ENCODE results near the gene NCBP3.

DNA sequence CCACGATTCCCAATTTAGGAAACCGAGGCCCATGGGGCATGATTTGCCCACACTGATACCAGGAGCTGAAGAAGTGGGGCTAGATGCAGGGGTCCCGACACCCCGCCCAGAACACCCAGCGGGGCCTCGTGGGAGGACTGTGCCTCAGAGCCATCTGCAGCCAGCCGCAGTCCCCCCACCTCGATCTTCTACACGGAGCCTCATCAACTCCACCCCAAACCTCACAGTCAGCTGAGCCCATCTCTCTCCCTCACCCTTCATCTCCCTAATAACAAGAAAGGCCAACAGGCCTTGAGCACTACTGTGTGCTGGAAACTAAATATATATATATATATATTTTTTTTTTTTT, 49.2 kb downstream of the NCBP3 start:
- TF ChIP-seq, protein P1, sequence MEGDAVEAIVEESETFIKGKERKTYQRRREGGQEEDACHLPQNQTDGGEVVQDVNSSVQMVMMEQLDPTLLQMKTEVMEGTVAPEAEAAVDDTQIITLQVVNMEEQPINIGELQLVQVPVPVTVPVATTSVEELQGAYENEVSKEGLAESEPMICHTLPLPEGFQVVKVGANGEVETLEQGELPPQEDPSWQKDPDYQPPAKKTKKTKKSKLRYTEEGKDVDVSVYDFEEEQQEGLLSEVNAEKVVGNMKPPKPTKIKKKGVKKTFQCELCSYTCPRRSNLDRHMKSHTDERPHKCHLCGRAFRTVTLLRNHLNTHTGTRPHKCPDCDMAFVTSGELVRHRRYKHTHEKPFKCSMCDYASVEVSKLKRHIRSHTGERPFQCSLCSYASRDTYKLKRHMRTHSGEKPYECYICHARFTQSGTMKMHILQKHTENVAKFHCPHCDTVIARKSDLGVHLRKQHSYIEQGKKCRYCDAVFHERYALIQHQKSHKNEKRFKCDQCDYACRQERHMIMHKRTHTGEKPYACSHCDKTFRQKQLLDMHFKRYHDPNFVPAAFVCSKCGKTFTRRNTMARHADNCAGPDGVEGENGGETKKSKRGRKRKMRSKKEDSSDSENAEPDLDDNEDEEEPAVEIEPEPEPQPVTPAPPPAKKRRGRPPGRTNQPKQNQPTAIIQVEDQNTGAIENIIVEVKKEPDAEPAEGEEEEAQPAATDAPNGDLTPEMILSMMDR (conservative IDR thresholded peaks at IDR 0.05; ENCODE audit: low read length) = no peak
- TF ChIP-seq EZH2phosphoT487 (IDR thresholded peaks at IDR 0.05; ENCODE audit: borderline replicate concordance, low read depth, low read length) = no peak
